Measurements from ENCODE around the gene VAV2.
A peak's percentile ranks its signal among the peaks of the same experiment; 100 is the strongest.

Gene VAV2

GRCh38 chr9:133849110-133849670, 142.9 kb downstream of the VAV2 start:
- Histone ChIP-seq H3K4me1 (peaks cover 69% of the 10 kb centered on the region), H4K20me1 (peaks cover 78% of the 10 kb centered on the region), H3K27ac (no peak overlapping the region; the same call in 1 of the 2 replicates), H3K9ac (no peak overlapping the region), H3K27me3 (no peaks in the 10 kb centered on the region), H3K9me3 (no peaks in the 10 kb centered on the region), H3K4me2 (peak overlapping the region; percentile 73), H3K36me3 (0 out of 2 replicates have a peak, but pooled peaks cover 10% of the 10 kb centered on the region), H3K4me3 (no peak overlapping the region)
- TF ChIP-seq Cebpa-rat (IDR thresholded peaks at IDR 0.05), result no peak

GRCh38 chr9:133848471-133849109, 143.5 kb downstream of the VAV2 start:
- H3K4me2 ChIP-seq, result peak overlapping the region; percentile 73
- H3K27ac ChIP-seq, result 0 out of 2 replicates have a peak overlapping the region, but pooled peaks have one; percentile 32
- no peaks in the 10 kb centered on the region for H3K9me3 ChIP-seq
- H3K4me3 ChIP-seq, result no peak overlapping the region
- no peak overlapping the region for H3K9ac ChIP-seq
- TF ChIP-seq Cebpa-rat (IDR thresholded peaks at IDR 0.05), result no peak
- H3K36me3 ChIP-seq, result 0 out of 2 replicates have a peak, but pooled peaks cover 10% of the 10 kb centered on the region
- peaks cover 78% of the 10 kb centered on the region for H4K20me1 ChIP-seq
- H3K27me3 ChIP-seq, result no peaks in the 10 kb centered on the region
- peaks cover 75% of the 10 kb centered on the region for H3K4me1 ChIP-seq

- no peaks in the 10 kb centered on the region for H3K27me3 ChIP-seq
- H3K4me3 ChIP-seq, result no peak overlapping the region
- no peaks in the 10 kb centered on the region for H3K9me3 ChIP-seq
- no peak for TF ChIP-seq Cebpa-rat (IDR thresholded peaks at IDR 0.05)
- H3K4me1 ChIP-seq, result peaks cover 70% of the 10 kb centered on the region
- H3K4me2 ChIP-seq, result no peak overlapping the region
- H3K27ac ChIP-seq, result no peak overlapping the region
- no peak overlapping the region for H3K9ac ChIP-seq
- H3K36me3 ChIP-seq, result 0 out of 2 replicates have a peak, but pooled peaks cover 10% of the 10 kb centered on the region
- H4K20me1 ChIP-seq, result peaks cover 84% of the 10 kb centered on the region
Measured at GRCh38 chr9:133846483-133847090, 145.5 kb downstream of the VAV2 start.

GRCh38 chr9:133845440-133845839, 146.7 kb downstream of the VAV2 start:
- no peaks in the 10 kb centered on the region for H3K9me3 ChIP-seq
- peaks cover 66% of the 10 kb centered on the region for H3K4me1 ChIP-seq
- H3K36me3 ChIP-seq, result 0 out of 2 replicates have a peak, but pooled peaks cover 10% of the 10 kb centered on the region
- H3K4me3 ChIP-seq, result no peak overlapping the region
- peaks cover 84% of the 10 kb centered on the region for H4K20me1 ChIP-seq
- peak overlapping the region; percentile 83 for H3K4me2 ChIP-seq
- H3K9ac ChIP-seq, result peak overlapping the region; percentile 75; the same call in 1 of the 2 replicates
- no peaks in the 10 kb centered on the region for H3K27me3 ChIP-seq
- TF ChIP-seq Cebpa-rat (IDR thresholded peaks at IDR 0.05), result no peak
- H3K27ac ChIP-seq, result peak overlapping the region; percentile 72; the same call in 1 of the 2 replicates

GRCh38 chr9:133844881-133845410, 147.2 kb downstream of the VAV2 start:
- Histone ChIP-seq H4K20me1 (peaks cover 84% of the 10 kb centered on the region), H3K27me3 (no peaks in the 10 kb centered on the region), H3K4me1 (peaks cover 66% of the 10 kb centered on the region), H3K4me3 (no peak overlapping the region), H3K9me3 (no peaks in the 10 kb centered on the region), H3K9ac (peak overlapping the region; percentile 75), H3K27ac (peak overlapping the region; percentile 72), H3K4me2 (peak overlapping the region; percentile 83), H3K36me3 (0 out of 2 replicates have a peak, but pooled peaks cover 10% of the 10 kb centered on the region)
- no peak for TF ChIP-seq Cebpa-rat (IDR thresholded peaks at IDR 0.05)

- peaks cover 82% of the 10 kb centered on the region for H4K20me1 ChIP-seq
- peak overlapping the region; percentile 75; the same call in 1 of the 2 replicates for H3K9ac ChIP-seq
- no peaks in the 10 kb centered on the region for H3K9me3 ChIP-seq
- H3K4me3 ChIP-seq, result no peak overlapping the region
- peak overlapping the region; percentile 72 for H3K27ac ChIP-seq
- H3K27me3 ChIP-seq, result no peaks in the 10 kb centered on the region
- TF ChIP-seq Cebpa-rat (IDR thresholded peaks at IDR 0.05), result no peak
- H3K4me1 ChIP-seq, result peaks cover 64% of the 10 kb centered on the region
- H3K36me3 ChIP-seq, result 0 out of 2 replicates have a peak, but pooled peaks cover 8% of the 10 kb centered on the region
- peak overlapping the region; percentile 83 for H3K4me2 ChIP-seq
Measured at GRCh38 chr9:133844398-133844784, 147.7 kb downstream of the VAV2 start.

GRCh38 chr9:133843751-133844397, 148.2 kb downstream of the VAV2 start:
- H3K36me3 ChIP-seq, result 0 out of 2 replicates have a peak, but pooled peaks cover 5% of the 10 kb centered on the region
- no peaks in the 10 kb centered on the region for H3K9me3 ChIP-seq
- no peak overlapping the region for H3K4me3 ChIP-seq
- peaks cover 77% of the 10 kb centered on the region for H4K20me1 ChIP-seq
- H3K27ac ChIP-seq, result no peak overlapping the region
- H3K4me1 ChIP-seq, result peaks cover 59% of the 10 kb centered on the region
- H3K4me2 ChIP-seq, result peak overlapping the region; percentile 83
- no peak for TF ChIP-seq Cebpa-rat (IDR thresholded peaks at IDR 0.05)
- no peak overlapping the region for H3K9ac ChIP-seq
- no peaks in the 10 kb centered on the region for H3K27me3 ChIP-seq

GRCh38 chr9:133843250-133843649, 148.9 kb downstream of the VAV2 start:
- Histone ChIP-seq H3K27me3 (no peaks in the 10 kb centered on the region), H4K20me1 (peaks cover 76% of the 10 kb centered on the region), H3K4me1 (peaks cover 53% of the 10 kb centered on the region), H3K9me3 (no peaks in the 10 kb centered on the region), H3K36me3 (0 out of 2 replicates have a peak, but pooled peaks cover 5% of the 10 kb centered on the region), H3K4me3 (no peak overlapping the region), H3K4me2 (no peak overlapping the region), H3K27ac (no peak overlapping the region), H3K9ac (no peak overlapping the region)
- TF ChIP-seq Cebpa-rat (IDR thresholded peaks at IDR 0.05), result no peak

GRCh38 chr9:133842721-133843227, 149.3 kb downstream of the VAV2 start:
- no peak for TF ChIP-seq Cebpa-rat (IDR thresholded peaks at IDR 0.05)
- no peaks in the 10 kb centered on the region for H3K27me3 ChIP-seq
- no peaks in the 10 kb centered on the region for H3K9me3 ChIP-seq
- 0 out of 2 replicates have a peak, but pooled peaks cover 5% of the 10 kb centered on the region for H3K36me3 ChIP-seq
- no peak overlapping the region for H3K4me2 ChIP-seq
- peaks cover 76% of the 10 kb centered on the region for H4K20me1 ChIP-seq
- H3K4me3 ChIP-seq, result no peak overlapping the region
- no peak overlapping the region for H3K9ac ChIP-seq
- H3K4me1 ChIP-seq, result peaks cover 51% of the 10 kb centered on the region
- H3K27ac ChIP-seq, result no peak overlapping the region
